Activated CD8-positive, alpha-beta memory T cell treated with anti-CD3 and anti-CD28 coated beads, Interleukin-2, amount 50 U/mL, for 4 hours (primary cell): ENCODE measurements around the gene EMC8.
A peak's percentile ranks its signal among the peaks of the same experiment; 100 is the strongest.

Source experiments
- DNase-seq: peaks from one replicate; pipeline ENCODE4 v3.0.0-alpha.2; 2020

The EMC8 gene

DNA sequence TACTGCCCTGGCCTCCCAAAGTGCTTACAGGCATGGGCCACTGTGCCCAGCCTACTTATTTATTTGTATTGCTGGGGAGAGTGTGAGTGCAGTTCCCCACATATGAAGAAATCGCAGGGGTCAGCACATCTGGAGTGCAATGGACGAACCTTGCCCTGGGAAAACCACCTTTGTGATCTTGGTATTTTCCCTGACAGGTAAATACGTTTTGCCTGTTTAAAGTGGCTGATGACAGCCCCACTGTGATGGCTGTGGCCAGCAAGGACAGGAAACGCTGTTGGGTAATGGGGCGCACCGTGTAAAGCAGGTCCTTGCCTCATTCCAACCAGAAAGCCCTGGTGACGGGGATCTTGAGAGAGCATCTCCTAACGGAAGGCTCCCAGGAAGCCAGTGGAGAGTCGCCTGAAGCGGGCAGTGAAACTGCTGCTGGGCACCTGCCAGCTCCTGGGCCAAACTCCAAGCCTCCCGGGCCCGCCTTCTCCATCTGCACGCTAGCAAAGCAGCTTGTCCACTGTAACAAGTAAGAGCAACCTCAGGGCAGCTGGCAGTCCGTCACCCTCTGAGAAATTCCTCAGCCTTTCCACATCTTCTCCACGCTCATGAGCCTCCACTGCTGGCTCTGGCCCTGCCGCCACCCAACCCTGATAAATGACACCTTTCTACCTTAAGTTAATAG, 17.5 kb downstream of the EMC8 start:
- no peak for DNase-seq

DNA sequence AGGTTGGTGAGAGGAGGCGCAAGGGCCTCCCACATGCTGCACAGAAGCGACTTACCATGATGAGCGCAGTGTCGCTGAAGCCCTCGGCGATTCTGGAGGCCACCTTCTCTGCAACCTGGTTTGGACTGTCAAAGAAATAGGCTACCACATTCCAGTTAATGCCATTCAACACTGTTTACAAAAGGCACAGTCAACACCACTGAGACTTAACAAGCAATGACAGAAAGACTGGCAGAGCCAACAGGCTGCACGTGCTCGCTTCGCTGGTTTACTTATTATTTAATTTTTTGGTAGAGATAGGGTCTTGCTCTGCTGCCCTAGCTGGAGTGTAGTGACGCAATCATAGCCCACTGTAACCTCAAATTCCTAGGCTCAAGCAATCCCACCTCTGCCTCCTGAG, 18.2 kb downstream of the EMC8 start:
- no peak for DNase-seq

DNA sequence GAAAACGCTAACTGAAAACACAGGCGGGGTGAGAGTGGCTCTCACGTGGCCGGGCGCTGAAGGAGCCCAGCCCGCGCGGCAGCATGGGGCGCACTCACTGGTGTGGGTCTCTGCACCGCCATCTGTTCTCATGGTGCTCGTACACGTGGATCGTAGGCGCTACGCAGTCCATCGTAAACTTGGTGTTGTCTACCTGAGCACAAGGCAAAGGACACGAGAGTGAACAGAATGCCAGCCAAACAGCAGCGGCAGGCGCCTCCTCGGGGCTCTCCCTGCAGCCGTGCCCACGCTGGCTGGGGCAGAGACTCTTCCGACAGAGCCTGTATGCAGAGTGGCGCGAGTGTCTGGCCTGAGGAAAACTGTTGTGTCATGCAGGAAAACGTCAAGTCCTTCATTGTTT, 19.1 kb downstream of the EMC8 start:
- no peak for DNase-seq

DNA sequence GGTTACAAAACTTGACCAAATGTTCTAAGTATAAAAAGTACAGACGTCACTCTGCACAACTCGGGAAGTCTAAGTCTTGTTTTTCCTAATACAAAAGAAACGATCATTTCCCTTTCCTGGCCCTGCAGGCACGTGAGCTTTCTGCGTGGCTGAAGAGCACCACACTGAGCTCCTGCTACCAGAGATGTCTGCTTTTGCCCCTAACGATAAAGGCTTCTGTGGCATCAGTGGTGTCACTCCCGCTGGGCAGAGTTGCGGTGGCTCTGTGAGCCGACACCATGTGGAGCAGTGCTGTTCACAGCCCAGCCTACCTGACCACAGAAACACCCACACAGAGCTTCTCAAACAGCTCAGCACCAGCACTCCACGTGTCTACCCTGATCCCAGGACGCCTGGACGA, 20.5 kb downstream of the EMC8 start:
- DNase-seq = no peak

DNA sequence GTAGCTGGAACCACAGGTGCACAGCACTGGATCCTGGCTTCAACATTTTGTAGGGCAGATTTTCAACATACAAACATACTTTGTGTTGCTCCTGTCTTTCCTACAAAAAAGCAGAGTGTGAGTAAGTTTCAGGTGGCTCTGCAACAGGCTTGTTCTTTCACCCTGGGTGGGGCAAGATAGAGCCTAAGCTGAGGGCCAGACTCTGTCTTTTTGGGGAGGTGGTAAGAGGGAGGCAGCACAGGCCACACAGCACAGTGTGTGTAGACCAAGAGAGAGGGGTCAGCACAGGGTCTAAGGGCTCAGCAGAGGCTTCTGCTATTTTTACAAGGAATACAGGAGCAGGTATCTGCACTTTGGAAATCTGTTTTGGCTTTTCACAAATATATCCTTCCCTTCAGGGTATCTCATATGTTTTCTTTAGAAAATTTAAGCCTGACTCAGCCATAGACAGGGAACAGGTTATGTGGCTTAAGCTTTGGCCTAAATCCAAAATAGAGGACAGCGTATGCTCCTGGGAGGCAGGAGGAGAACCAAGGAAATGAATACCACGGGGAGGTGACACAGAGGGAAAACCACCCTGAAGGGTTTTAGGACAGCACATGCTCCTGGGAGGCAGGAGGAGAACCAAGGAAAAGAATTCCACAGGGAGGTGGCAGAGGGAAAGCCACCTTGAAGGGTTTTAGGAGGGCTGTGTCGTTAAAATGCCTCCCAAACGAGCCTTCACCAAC, 21.6 kb downstream of the EMC8 start:
- no peak for DNase-seq

DNA sequence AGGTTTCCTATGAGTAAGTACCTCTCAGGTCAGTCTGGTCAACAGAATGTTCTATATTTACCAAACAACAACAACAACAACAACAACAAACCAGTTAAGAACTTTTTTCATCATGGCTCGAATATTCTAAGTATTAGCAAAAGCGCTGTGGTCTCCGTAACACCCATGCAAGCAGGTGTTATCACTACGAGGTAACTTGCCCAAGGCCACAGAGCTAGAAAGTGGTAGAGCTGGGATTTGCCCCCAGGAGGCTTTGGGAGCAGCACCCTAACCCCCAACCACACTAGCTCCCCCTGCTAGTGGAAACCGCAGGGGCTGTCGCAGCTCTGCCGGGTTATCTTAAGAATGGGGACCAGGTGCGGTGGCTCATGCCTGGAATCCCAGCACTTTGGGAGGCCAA, 24.5 kb downstream of the EMC8 start:
- no peak for DNase-seq

DNA sequence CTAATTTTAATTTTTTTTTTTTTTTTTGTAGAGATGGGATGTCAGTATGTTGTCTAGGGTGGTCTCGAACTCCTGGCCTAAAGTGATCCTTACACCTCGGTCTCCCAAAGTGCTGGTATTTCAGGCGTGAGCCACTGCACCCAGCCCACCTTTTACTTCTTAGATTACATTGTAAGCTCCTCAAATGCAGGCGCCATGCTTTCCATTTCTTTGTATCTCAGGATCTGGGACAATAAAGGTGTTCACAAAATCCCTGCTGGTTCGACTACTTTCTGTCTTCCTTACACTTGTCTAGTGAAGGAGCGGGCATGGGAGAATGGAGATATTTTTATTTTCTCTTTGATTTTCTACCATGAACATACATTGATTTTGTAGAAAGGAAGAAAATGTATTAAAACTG, 25.2 kb downstream of the EMC8 start:
- DNase-seq = no peak

DNA sequence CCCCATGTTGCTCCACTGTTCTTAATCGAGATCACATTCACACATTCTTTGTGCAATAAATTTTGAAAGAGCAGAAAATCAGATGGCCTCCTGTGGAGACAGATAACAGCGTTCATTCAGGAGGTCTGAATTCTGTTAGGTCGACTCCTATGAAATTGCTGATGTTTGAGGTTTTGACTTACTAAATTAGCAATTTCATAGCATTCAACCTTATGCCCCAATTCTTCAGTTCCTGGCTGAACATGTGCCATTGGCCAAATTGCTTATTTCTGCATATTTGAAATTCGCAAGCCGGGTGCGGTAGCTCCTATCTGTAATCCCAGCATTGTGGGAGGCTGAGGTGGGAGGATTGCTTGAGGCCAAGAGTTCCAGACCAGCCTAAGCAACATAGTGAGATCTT, 26.3 kb downstream of the EMC8 start:
- DNase-seq = no peak

DNA sequence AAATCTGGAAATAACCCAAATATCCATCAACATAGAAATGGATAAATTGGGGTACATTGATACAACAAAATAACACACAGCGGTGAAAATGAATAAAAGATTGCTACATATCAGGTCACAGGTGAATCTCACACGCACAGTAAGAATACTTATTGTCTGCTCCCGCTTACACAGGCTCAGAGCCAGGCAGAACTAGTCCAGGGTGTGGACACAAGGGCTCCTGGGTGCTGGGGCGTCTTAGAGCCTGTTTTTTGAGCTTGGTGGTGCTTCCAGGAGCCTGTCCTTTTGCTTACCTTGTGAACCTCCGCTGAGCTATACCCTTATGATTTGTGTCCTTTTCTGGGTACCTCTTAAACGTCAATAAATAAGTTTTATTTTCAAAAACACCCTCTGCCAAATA, 28.6 kb downstream of the EMC8 start:
- no peak for DNase-seq

DNA sequence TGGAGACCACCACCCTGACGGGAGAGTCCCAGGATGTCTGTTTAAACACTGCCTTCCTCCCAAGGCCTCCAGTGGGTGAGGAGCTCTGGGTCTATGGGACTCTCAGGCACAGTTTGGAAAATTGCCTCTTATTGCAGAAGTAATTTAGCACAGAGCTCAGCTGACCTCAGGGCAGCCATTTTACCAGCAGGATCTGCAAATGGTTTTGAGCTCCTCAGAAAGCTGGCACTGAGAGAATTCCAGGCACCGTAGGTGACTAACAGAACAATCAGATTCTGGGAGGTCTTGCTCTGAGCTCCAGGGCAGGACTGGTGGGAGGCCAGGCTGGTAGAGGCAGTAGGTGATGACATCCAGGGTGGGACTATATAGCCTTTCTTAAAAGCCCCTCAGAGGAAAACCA, 31.1 kb downstream of the EMC8 start:
- DNase-seq = no peak

DNA sequence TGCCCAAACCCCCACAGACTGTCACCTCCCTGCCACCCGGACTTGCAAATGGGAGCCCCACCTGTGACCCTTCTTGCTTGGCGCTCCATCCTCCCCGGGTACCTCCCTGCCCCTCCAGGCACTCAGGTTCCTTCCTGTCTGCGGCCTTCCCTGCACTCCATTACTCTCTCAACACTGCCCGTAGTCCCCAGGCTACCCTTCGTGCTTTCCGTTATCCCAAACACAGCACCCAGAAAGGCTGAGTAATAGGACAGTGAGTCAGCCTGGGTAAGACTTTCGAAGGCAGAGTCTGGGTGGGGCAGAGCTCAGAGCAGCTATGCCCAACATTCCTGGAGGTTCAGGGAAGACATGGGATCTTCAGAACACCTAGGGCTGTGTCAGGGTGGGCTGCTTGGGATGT, 31.8 kb downstream of the EMC8 start:
- DNase-seq = no peak

DNA sequence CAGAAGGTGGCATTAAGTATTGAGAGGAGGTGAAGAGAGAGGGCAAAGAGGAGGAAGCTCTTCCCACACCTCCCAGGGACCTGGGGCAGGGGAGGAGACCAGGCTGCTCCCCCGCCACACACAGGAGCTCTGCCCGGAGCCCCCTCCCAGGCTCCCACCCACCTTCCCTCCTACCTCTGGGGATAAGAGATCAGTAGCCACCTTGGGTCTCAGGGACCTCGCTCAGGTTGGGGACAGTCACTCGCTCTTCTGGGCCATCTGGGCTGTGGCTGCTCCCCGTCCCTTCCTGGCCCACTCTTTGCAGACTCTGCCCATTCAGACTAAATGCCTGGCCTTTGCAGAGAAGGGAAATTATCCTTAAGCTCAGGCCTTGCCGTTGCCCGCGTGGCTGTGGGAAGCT, 33.6 kb downstream of the EMC8 start:
- DNase-seq = no peak

DNA sequence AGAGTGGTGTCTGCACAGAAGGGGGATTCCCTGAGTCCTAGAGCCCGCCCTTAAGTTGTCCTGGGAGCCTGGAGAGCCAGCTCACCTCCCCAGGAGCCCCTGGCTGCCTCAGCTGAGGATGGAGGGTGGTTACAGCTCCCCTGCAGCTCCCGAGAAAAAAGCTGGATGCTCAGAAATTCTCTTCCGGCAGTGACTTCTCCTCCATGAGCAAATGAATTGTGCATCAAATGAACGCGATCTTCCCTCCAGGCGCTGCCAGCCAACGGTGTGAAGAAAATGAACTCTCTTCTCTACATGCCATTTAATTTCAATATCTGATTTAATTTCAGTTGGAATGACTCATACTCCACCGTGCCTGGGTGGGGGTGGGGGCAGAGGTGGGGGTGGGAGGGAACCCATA, 34.1 kb downstream of the EMC8 start:
- no peak for DNase-seq

DNA sequence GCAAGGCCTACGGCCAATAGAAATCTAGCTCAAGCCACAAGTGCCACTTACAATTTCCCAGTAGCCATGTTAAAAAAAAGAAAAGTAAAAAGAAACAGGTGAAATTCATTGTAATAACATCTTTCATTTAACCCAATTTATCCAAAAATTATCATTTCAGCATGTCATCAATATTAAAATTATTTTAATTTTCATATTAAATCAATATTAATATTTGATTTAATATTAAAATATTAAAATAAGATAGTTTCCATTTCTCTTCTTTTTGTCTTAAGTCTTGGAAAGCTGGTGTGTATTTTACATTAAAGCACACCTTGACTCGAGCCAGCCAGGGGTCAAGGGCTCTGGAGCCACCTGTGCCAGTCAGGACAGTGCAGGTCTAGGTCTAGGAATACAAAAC, 35.7 kb downstream of the EMC8 start:
- no peak for DNase-seq

DNA sequence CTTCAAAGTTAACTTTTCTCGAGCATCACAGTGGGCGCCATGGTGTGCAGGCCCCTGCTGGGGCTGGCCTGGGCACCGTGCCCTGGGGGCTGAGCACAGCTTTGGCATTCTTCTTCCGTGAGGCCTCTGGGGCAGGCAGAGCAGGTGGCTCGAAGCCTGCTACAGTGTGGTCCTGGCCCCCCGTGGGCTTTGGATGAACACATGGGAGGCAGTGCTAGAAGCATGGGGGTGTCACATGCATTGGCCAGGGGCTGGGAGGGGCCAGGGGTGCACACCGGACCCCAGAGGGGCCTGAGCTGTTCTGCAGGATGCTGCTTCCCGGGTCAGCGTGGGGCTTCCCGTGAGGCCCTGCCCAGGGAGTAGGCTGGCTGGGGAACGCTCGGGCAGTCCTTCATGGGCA, 36.4 kb downstream of the EMC8 start:
- no peak for DNase-seq

DNA sequence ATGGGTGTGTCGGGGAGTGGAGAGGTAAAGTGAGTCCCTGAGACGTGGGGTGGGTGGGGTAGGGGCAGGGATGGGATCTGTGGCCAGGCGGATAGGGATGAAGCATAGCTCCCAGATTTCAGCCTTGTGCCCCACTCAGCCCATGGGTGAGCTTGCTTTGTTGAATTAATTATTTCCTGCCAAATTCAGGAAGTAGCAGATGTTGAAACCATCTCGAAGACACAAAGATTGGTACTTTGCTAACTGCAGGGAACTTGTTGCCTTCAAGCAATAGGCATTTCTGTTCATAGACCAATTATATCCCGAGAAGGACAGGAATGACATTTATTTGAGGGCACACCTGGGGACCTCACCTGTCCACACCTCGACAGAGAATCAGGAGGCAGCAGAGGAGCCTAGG, 37.5 kb downstream of the EMC8 start:
- no peak for DNase-seq

DNA sequence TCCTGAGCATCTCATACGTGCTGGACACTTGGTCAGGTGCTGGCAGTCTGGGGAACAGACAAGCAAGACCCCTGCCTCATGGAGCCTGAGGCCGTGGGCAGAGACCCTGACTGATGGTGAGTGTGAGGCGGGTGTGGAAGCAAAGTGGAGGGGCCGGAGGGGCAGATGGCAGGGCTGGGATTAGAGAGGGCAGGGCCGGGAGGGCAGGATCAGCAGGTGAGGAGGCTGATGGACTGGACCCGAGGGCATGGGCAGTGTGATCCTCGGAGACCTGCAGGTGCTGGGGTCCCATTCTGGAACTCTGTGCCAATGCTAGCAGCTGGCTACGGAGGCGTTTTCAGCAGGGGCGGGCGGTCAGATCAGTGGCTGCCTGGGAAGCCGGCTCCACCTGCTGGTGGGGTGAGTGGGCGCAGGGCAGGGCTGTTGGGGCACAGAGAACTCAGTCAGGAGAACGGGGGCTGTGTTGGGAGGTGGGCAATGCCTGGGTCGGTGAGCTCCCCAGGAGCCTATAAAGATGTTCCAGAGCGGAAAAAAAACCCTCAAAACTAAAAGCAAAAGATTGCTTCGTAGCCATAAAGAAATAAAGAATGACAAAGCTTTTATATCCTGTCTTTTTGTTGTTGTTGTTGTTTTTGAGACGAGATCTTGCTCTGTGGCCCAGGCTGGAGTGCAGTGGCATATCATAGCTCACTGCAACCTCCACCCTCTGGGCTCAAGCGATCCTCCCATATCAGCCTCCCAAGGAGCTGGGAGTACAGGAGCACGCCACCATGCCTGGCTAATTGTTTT, 39.5 kb downstream of the EMC8 start:
- DNase-seq = peak; percentile 32

DNA sequence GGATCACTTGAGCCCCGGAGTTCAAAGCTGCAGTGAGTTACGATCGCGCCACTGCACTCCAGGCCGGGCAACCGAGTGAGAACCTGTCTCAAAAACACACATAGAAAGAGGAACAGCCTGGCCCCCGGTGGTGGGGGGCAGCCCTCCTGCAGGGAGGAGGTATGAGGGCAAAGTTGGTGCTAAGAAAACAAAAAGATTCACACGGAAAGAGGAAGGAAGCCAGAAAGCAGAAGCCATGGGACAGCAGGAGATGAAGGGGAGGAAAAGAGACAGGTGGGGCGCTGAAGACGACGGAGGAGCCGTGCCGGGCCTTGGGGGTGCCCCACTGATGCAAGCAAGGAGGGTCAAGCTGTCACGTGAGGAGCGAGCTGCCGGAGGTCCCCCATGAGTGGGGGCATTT, 40.2 kb downstream of the EMC8 start:
- no peak for DNase-seq

DNA sequence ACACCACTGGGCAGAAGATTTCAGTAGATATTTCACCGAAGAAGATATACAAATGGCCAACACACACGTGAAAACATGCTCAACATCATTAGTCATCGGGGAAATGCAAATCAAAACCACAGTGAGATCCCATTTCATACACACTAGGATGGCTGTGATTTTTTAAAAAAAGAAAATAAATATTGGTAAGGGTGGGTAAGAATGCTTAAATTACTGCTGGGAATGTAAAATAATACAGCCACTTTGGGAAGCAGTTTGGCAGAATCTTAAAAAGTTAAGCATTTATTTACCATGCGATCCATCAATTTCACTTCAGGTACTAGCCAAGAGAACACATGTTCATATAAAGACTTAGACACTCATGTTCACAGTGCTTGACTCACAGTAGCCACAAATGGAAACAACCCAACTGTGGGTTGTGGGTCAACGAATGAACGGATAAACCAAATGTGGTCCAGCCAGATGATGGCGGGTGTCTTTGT, 42.0 kb downstream of the EMC8 start:
- DNase-seq = no peak

DNA sequence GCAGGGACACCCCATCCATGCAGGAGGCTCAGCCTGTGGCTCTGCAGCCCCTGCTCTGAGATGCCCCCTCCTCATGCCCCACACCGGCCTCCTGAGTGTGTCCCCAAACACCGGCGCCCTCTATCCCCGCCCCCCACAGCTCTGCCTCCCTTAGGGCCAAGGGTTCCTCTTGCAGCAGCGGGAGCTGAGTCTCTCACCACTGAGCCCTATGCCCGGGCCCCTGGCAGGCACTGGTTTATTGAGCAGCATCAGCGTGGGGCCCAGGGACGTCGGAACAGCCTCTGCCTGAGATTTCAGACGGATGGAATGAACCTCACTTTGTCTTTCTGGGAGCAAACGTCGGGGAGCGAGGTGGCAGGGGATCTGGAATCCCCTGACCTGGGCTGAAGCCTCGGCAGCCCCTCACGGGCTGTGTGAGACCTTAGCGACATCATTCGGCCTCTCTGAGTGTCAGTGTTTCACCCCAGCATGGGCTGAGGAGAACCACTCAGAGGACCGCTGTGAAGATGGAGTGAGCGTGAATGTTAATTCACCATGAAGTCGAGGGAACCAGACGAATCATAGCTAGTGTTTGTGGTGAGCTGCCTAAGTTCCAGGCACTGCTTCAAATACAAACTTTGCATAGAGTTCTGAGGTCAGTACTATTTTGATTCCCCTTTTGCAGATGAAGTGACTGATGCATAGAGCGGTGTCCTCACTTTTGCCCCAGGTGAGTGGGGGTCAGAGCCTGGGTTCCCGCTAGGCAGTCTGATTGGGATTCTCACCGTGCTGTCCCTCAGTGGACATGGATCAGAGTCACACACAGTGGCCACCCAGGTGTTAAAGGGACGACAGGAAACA, 43.2 kb downstream of the EMC8 start:
- no peak for DNase-seq

DNA sequence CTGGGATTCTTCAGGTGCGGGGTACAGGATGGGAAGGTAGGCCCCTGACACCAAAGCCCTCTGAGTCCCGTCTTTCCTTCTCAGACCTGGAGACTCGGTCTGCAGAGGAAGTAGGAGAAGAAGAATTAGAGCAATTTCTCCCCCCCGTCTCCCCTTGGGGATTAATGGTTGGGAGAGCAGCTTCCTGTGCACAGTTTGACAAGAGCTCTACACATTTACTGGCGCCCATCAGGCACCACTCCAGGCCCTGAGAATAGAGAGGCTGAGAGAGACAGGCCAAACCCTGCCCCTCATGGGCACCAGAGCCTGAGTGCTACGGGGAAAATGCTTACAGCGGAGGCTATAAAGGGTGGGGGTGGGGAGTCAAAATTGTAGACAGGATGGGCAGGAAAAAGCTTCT, 44.9 kb downstream of the EMC8 start:
- no peak for DNase-seq

DNA sequence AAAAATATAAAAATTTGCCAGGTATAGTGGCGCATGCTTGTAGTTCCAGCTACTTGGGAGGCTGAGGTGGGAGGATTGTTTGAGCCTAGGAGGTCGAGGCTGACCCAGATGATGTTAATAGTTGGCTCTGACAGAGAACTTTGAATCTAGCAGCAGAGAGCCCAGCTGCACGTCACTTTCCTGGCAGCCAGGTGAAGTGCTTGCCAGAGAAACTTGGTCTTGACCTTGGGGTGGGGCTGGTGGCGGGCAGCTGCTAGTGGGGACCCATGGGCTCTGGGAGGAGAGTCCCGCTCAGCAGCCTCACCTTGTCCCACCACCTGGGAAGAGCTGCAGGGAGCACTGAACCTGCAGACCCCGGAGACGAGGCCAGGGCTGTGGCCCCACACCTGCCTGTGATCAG, 45.4 kb downstream of the EMC8 start:
- no peak for DNase-seq

DNA sequence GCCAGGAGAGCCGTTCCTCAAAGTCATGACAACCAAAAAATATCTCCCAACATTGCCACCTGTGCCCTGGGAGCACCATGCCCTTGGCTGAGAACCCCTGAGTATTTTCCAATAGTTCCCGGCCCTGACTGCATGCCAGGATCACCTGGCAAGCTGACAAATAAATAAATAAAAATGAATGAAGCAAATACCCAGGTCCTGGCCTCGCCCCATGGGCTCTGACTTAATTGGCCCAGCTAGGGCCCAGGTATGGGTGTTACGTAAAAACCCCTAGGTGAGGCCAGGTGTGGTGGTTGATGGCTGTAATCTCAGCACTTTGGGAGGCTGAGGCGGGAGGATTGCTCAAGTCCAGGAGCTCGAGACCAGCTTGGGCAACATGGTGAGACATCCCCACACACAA, 45.8 kb downstream of the EMC8 start:
- DNase-seq = no peak
